GM12873 (cell line): Measurements from ENCODE around the gene ABHD11.

ENCODE experiments used
- TF ChIP-seq, protein P1 (sequence below): IDR thresholded peaks from 2 replicates; pipeline ENCODE4 v1.5.1; 2012; ENCODE audit warnings: low read depth, mild to moderate bottlenecking, moderate library complexity, low read length, control low read depth; ENCODE audit not compliant: insufficient read depth; ENCODE audit errors: missing control alignments

ABHD11 gene, protein sequence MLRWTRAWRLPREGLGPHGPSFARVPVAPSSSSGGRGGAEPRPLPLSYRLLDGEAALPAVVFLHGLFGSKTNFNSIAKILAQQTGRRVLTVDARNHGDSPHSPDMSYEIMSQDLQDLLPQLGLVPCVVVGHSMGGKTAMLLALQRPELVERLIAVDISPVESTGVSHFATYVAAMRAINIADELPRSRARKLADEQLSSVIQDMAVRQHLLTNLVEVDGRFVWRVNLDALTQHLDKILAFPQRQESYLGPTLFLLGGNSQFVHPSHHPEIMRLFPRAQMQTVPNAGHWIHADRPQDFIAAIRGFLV

DNA sequence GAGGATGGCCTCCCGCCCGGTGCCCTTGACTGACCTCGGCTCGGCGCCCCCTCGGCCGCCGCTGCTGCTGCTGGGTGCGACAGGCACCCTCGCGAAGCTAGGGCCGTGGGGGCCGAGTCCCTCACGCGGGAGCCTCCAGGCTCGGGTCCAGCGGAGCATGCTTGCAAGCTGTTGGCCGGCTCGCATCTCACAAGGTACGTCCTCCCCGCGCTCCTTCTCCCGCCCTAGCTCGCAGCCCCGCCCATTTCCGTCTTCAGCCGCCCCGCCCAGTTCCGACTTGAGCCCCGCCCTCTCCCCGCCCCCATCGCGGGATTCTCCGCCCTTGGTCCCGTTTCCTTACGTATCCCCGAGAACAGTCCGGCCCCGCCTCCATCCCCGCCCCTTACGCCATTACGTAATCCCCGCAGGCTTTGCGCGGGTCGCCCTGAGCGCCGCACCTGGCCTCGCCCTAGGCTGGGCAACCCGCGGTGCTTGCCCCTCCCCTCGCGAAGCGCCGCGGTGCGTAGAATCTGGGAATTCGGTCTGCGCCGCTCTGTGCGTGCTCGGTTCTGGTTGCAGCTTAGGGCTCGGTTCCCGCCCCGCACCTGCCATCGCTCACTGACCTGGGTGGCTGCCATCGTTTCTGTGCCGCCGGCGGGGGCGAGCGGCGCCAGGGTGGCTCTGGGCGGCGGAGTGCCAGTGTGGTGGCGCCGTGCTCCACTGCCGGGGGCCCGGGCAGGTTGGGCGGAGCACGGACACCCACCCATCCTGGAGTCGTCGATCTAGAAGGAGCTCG is at the start of gene ABHD11:
TSS of gene ABHD11 (minus strand) at position 191 of the 775 bp plus-strand sequence. CDS start at position 159, 32 bp downstream.
- TF ChIP-seq, protein P1, sequence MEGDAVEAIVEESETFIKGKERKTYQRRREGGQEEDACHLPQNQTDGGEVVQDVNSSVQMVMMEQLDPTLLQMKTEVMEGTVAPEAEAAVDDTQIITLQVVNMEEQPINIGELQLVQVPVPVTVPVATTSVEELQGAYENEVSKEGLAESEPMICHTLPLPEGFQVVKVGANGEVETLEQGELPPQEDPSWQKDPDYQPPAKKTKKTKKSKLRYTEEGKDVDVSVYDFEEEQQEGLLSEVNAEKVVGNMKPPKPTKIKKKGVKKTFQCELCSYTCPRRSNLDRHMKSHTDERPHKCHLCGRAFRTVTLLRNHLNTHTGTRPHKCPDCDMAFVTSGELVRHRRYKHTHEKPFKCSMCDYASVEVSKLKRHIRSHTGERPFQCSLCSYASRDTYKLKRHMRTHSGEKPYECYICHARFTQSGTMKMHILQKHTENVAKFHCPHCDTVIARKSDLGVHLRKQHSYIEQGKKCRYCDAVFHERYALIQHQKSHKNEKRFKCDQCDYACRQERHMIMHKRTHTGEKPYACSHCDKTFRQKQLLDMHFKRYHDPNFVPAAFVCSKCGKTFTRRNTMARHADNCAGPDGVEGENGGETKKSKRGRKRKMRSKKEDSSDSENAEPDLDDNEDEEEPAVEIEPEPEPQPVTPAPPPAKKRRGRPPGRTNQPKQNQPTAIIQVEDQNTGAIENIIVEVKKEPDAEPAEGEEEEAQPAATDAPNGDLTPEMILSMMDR: no peak

DNA sequence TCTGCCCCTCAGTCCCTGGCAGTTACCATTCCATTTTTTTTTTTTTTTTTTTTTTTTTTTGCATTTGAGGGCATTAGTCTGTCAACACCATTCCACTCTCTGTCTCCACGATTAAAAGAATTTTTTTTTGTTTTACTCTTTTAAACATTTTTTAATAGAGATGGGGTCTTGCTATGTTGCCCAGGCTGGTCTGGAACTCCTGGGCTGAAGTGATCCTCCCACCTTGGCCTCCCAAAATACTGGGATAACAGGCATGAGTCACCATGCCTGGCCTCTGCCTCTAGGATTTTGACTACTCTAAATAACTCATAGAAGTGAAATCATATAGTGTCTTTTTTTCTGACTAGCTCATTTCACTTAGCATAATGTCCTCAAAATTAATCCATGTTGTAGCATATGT is 48.0 kb upstream of the ABHD11 start:
- TF ChIP-seq, protein P1: no peak

- TF ChIP-seq, protein P1: no peak
Observed at GRCh38 chr7:73779517-73779916, 40.9 kb upstream of the ABHD11 start.

GRCh38 chr7:73778801-73779389 is 40.3 kb upstream of the ABHD11 start:
- TF ChIP-seq, protein P1: no peak

DNA sequence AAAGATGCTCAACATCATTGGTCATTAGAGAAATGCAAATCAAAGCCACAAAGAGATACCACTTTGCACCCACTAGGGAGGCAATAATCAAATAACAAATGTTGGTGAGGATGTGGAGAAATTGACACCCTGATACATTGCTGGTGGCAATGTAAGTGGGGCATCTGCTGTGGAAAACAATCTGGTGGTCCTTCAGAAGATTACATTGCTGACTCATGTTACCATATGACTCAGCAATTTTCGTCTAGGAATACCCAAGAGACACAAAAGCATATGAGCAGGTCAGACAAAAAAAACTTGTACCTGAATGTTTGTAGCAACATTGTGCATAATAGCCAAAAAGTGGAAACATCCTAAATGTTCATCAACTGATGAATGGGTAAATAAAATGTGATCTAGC is 36.3 kb upstream of the ABHD11 start:
- TF ChIP-seq, protein P1: no peak

DNA sequence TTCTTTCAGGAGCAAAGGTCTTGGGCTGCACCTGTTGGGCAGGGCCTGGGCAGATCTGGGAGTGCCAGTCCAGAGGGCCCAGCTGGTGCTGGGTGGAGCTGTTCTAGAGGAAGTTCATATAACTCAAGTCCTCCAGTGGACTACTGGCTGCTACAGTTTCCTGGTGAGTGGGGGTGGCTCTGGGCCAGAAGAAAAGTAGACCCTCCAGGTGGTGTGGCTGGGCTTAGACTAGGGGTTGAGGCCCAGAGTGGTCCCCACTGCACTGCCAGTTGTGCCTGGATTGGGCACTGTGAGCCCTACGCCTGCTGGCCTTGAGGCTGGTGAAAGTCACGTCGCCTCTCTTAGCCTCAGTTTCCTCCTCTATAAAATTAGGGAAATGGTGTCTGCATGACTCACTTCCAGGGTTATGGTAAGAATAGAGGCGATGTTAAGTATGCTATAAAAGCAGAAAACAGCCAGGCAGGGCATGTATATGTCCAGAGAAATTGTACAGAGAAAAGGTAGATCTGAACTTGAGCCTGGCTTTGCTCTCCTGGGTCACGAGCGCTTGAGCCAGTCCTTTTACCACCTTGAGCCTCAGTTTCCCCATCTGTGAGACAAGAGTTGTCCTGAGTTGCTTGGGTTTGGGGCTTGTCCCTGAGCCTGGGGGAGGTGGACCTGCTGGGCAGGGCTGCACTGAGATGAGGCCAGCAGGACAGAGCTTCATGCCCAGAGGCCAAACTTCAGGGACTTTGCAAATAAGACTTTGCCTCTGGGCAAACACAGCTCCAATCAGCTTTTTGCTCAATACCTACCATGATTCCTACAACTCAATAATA is 35.3 kb upstream of the ABHD11 start:
- TF ChIP-seq, protein P1: no peak
